22Rv1 (cell line): ENCODE measurements around the gene DIP2C.

Experiments used
- CTCF ChIP-seq: fragments of 450-650 bp; IDR thresholded peaks from 2 replicates; pipeline ENCODE4 v1.5.1; 2017; ENCODE audit warnings: mild to moderate bottlenecking
- ZFX ChIP-seq: fragments of 450-650 bp; IDR thresholded peaks from 2 replicates; pipeline ENCODE4 v1.6.1; 2017; ENCODE audit warnings: antibody characterized with exemption, borderline replicate concordance

- TF ChIP-seq CTCF (no peak), ZFX (no peak)
Measured at GRCh38 chr10:326894-327635, 362.4 kb downstream of the DIP2C start.
